Mucosa of descending colon (tissue), 3 donors: ENCODE data around the gene SLC6A13. TPM values are rescaled to one million over a fixed set of nuclear protein-coding genes. Genes with fewer than 3 reads are reported as not detected.

Experiments
- ATAC-seq: fragments of 200-7000 bp; cut with Tn5 transposase; one replicate; pipeline ENCODE4 v1.9.1; 2020; ENCODE audit warnings: mild to moderate bottlenecking, moderate library complexity
- DNase-seq, 3 donors: peaks; one replicate each; pipeline ENCODE4 v3.0.0-alpha.2; 2020
- H3K36me3 ChIP-seq: fragments of 200-600 bp; one replicate; pipeline ENCODE4 v1.8.0; 2021; ENCODE audit warnings: low read depth, mild to moderate bottlenecking
- H3K4me1 ChIP-seq: fragments of 200-600 bp; one replicate; pipeline ENCODE4 v1.8.0; 2021; ENCODE audit warnings: low read depth, mild to moderate bottlenecking
- H3K4me3 ChIP-seq: fragments of 200-600 bp; one replicate; pipeline ENCODE4 v1.8.0; 2021; ENCODE audit warnings: mild to moderate bottlenecking
- H3K9me3 ChIP-seq: fragments of 200-600 bp; one replicate; pipeline ENCODE4 v1.8.0; 2021; ENCODE audit warnings: mild to moderate bottlenecking
- intact Hi-C, 2 donors: fragments of 100-400 bp; cut with DNase I in 1 of 2; cut with micrococcal nuclease in 1 of 2; formaldehyde crosslinking; loops; one replicate each; pipeline versions ENCODE4 v1.11.0 to v1.11.1; 2022; cut with DNase I, micrococcal nuclease
- total RNA-seq, 3 donors: library from RNA; stranded (reverse); fragmentation: NEBNext Ultra II Directional in 2 of 3; extraction: Animal tissue kit (Norgen Biotek cat#: 25700) in 2 of 3; gene quantifications; one replicate each; pipeline versions ENCODE4 v1.2.1 to v1.2.4, GENCODE V29; 2021 to 2023
- TF ChIP-seq, protein P1 (sequence below): fragments of 200-600 bp; IDR thresholded peaks from one replicate; pipeline ENCODE4 v1.8.0; 2022; ENCODE audit warnings: antibody characterized with exemption, mild to moderate bottlenecking
- donor health status: DM: no; HTN: no; CAD: no; lungs with moderate emphysema.
- donor health status: DM: no; HTN: no; CAD: no.
- donor health status: DM: no; HTN: yes; CAD: no.

The SLC6A13 gene
- total RNA-seq, 3 donors from 2014 or later, result not detected

DNA sequence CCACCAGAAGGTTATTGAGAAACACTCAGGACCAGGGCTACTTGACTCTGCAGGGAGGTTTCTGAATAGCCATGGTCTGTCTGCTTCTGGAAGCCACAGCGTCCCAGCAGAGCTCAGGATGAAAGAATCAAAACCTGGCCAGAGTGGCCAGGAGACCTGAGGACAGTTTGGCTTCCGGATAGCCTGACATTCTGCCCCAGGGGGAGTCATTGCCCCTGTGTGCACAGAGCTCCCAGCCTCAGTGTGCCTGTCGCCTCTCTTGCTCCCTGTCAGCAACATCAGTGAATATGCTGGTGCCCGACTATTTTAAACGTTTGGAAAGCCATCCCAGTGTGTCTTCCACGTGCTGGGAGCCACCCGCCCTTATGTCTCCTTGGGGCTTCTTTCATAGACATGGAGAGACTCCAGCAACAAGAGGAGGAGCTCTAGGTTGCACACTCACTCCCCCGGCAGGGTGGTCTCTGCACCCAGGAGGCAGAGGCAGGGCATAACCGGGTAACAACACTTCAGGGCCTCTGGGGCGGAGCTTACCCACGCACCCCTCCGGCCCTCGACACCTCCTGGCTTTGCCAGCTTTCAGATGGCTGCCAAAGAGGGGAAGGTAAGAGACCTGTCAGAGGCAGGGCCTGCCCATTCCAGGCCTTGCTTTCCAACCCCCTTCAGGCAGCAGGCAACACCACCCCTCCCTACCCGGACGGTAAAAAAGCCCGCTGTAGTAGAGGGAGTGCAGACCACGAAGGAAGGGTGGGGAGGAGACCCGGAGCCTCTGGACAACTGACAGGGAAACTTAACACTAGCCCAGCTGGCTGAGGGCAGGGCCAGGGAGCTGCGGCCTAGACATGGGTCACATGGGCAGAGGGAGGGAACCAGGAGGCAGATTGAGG, 29.7 kb downstream of the SLC6A13 start:
- peaks cover 19% of the 10 kb centered on the region for H3K9me3 ChIP-seq
- intact Hi-C loops, result no loop called here
- no peaks in the 10 kb centered on the region for H3K4me1 ChIP-seq
- no peak overlapping the region for H3K4me3 ChIP-seq
- TF ChIP-seq, protein P1, sequence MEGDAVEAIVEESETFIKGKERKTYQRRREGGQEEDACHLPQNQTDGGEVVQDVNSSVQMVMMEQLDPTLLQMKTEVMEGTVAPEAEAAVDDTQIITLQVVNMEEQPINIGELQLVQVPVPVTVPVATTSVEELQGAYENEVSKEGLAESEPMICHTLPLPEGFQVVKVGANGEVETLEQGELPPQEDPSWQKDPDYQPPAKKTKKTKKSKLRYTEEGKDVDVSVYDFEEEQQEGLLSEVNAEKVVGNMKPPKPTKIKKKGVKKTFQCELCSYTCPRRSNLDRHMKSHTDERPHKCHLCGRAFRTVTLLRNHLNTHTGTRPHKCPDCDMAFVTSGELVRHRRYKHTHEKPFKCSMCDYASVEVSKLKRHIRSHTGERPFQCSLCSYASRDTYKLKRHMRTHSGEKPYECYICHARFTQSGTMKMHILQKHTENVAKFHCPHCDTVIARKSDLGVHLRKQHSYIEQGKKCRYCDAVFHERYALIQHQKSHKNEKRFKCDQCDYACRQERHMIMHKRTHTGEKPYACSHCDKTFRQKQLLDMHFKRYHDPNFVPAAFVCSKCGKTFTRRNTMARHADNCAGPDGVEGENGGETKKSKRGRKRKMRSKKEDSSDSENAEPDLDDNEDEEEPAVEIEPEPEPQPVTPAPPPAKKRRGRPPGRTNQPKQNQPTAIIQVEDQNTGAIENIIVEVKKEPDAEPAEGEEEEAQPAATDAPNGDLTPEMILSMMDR, result no peak
- ATAC-seq (no peak), DNase-seq (no peak)
- H3K36me3 ChIP-seq, result no peaks in the 10 kb centered on the region

DNA sequence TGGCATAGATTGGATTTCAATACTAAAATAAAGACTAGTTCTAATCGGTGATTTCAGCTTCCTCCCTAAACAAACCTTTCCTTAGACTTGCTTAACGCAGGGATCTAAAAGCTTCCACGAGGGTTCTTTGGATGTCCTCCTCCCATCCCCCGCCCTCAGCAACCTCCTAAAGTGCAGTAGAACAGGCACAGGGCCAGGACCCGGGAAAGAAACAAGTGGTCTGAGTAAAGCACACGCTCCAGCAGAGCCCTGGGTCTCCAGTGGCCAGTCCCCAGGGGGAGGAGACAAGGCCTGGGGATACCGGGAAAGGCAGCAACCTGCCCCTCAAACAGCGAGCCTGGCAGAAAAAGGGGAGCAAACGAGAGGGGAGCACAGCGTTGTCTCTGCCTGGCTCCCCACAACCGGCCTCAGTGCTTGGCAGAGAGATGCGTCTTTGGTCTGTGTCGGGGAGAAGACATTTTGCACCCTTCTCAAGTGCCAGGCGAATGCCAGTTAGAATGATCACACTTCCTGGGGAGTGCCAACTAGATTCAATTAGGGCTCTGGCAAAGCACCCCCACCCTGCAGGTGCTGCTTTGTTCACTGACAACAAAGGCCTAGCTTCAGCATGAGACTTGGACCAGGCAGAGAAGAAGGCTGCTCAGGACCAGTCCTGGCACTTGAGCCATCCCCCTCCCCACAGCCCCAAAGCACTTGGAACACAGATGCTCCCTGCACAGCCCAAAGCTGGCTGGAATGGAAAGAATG, 31.5 kb downstream of the SLC6A13 start:
- DNase-seq, result no peak
- ATAC-seq, result no peak
- no peaks in the 10 kb centered on the region for H3K36me3 ChIP-seq

DNA sequence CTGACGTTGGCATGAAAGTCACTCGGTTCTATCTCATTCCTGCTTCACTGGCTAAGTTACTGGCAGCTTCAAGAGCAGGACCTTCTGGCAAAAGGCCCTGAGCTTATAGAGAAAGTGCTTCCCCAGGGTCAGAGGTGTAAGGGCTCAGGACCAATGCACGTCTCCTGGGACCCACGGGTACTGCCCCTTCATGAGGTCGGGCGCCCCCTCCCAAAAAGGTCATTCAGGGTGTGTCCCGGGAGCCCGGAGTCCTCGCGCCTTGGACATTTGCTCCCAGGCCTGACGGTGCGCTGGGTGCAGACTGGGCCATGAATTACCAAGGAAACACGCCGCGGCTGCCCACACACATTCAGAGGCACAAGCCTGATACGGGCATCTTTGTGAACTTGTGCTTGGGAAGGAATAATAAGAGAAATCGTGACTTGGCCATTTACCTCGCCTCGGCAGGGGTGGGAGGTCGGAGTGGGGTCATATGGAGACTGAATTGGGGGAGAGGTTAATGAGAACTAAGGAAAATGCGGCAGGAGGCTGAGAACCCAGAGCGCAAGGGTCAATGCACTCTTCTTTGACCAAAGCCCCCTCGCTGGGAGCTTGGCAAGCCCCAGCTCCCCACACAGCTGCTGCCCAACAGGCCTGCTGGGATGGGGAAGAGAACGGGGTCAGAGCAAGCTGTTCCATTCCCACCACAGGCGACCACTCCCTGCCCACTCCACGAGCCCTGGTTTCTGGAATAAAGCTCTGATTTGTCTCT, 33.0 kb downstream of the SLC6A13 start:
- Histone ChIP-seq H3K36me3 (no peaks in the 10 kb centered on the region), H3K4me1 (no peaks in the 10 kb centered on the region), H3K9me3 (no peaks in the 10 kb centered on the region), H3K4me3 (no peak overlapping the region)
- TF ChIP-seq, protein P1, result no peak
- no peak for DNase-seq
- intact Hi-C loops, result no loop called here
- ATAC-seq, result no peak

More for the DNA sequence above, 31.5 kb downstream of the SLC6A13 start:
- Histone ChIP-seq H3K4me3 (no peak overlapping the region), H3K4me1 (no peaks in the 10 kb centered on the region), H3K9me3 (peaks cover 12% of the 10 kb centered on the region)
- TF ChIP-seq, protein P1, result no peak
- intact Hi-C loops, result no loop called here

DNA sequence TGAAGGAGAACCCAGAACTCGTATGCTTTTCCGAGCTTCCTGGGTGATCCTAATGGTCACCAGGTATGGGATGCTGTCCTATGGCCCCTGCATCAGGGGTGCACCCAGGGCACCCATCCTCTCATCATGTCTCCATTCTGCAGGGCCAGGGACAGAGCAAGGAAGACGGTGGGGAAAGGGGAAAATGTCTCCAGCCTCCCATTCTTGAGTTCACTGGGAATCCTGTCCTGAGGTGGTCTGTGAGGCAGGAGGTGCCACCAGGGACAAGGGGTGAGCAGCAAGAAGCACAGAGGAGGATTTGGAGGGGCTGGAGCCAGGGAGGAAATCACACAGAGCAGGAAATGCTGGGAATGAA, 33.8 kb downstream of the SLC6A13 start:
- no peaks in the 10 kb centered on the region for H3K9me3 ChIP-seq
- DNase-seq (no peak), ATAC-seq (no peak)
- intact Hi-C loops, result no loop called here
- no peaks in the 10 kb centered on the region for H3K4me1 ChIP-seq
- H3K4me3 ChIP-seq, result no peak overlapping the region
- no peaks in the 10 kb centered on the region for H3K36me3 ChIP-seq
- TF ChIP-seq, protein P1, result no peak

GRCh38 chr12:227923-228845, 34.5 kb downstream of the SLC6A13 start:
- no peaks in the 10 kb centered on the region for H3K4me1 ChIP-seq
- H3K9me3 ChIP-seq, result no peaks in the 10 kb centered on the region
- H3K36me3 ChIP-seq, result no peaks in the 10 kb centered on the region
- ATAC-seq (no peak), DNase-seq (no peak)
- H3K4me3 ChIP-seq, result no peak overlapping the region
- TF ChIP-seq, protein P1, result no peak
- intact Hi-C loops, result no loop called here
